ENCODE results near the gene TCF25. TPM values are rescaled to one million over a fixed set of nuclear protein-coding genes. Genes with fewer than 3 reads are reported as not detected.

Gene TCF25
- polyA plus RNA-seq, 1 experiment: 219 TPM

DNA sequence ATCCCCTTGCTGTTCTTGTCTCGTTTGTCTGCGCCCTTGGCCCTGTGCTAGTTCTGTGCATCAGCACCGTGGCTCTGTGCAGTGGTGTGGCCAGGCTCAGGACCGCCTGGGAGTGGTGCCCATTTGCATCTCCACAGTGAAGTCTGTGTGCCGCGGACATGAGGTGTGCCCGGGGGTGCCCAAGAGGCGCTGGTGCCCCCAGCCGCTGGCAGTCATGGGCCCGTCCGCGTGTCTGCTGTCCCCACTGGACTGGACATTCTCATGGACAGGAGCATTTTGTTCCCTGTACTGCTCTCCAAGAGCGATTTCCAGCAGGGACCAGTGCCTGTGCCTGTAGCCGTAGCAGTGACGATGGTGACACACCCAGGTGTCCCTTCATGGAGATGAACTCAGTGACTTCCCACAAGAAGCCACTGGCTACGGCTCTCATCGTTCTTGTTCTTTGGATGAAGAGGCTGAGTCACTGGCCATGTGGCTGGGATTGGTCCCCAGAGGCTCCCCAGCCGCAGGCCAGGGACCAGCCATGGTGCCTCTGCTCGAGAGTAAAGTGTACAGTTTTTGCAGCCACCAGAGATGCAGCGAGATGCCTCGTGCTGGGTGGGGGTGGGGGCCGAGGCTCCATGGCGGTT, 32.2 kb downstream of the TCF25 start:
- Histone ChIP-seq H3K36me3 (ENCODE audit: control insufficient read depth, insufficient read depth, low read length) (peaks cover 46% of the 10 kb centered on the region), H3K4me3 (ENCODE audit: low read depth, low read length) (no peak overlapping the region), H3K27me3 (ENCODE audit: control insufficient read depth, insufficient read depth, low read length) (no peaks in the 10 kb centered on the region)
- no peak for DNase-seq (ENCODE audit: low read depth)
- ChIA-PET POLR2A (no interaction called here), CTCF (interaction anchor here (1.2 kb wide), 1 partner anchor 13 kb away, joined by 6 read pairs; the partner anchor contains the start of gene MC1R)
- TF ChIP-seq, protein P1, sequence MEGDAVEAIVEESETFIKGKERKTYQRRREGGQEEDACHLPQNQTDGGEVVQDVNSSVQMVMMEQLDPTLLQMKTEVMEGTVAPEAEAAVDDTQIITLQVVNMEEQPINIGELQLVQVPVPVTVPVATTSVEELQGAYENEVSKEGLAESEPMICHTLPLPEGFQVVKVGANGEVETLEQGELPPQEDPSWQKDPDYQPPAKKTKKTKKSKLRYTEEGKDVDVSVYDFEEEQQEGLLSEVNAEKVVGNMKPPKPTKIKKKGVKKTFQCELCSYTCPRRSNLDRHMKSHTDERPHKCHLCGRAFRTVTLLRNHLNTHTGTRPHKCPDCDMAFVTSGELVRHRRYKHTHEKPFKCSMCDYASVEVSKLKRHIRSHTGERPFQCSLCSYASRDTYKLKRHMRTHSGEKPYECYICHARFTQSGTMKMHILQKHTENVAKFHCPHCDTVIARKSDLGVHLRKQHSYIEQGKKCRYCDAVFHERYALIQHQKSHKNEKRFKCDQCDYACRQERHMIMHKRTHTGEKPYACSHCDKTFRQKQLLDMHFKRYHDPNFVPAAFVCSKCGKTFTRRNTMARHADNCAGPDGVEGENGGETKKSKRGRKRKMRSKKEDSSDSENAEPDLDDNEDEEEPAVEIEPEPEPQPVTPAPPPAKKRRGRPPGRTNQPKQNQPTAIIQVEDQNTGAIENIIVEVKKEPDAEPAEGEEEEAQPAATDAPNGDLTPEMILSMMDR (IDR thresholded peaks at IDR 0.05; ENCODE audit: insufficient read depth, low read depth, low read length): no peak

DNA sequence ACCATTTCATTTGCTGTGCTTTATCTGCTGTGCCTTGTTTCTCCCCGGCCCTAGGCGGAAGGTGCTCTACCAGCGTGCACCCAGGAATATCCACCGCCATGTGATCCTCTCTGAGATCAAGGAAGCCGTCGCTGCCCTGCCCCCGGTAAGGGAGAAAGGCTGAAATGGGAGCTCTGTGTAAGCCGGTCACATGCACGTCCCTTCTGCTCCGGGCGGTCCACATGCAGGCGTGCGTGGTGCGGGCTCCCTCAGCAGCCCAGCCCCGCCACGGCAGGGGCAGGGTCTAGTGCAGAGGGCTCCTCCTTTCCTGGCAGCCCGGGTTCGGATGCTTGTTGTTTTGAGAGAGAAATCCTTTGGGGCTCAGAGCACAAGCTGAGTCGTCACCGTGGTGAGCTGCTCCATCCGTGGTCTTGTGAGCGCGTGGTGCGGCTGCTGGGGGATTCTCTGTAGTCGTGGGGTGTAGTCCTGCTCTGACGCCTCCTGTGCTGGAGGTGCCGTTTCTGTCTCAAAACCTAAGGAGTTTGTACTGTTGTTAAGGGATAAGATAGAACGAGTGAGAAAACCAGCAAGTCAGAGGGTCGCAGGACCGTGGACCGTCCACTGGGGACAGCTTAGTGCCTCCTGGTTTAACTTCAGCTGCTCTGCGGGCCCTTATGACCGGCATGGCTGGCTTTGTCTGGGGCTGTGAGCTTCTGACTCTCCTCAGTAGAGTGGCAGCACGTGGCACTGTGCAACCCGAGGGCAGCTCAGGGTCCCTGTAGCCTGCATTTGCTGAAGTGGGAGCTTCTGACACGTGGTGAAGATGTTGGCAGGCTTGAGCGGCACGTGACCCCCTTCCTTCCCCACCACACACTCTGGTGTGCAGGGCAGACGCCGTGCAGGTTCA, 33.0 kb downstream of the TCF25 start:
- ChIA-PET POLR2A (no interaction called here), CTCF (interaction anchor here (1.2 kb wide), 1 partner anchor 12 kb away, joined by 6 read pairs; the partner anchor contains the start of gene MC1R)
- TF ChIP-seq, protein P1 (IDR thresholded peaks at IDR 0.05; ENCODE audit: insufficient read depth, low read depth, low read length): no peak
- peaks cover 46% of the 10 kb centered on the region for H3K36me3 ChIP-seq (ENCODE audit: control insufficient read depth, insufficient read depth, low read length)
- DNase-seq (ENCODE audit: low read depth): no peak
- no peaks in the 10 kb centered on the region for H3K27me3 ChIP-seq (ENCODE audit: control insufficient read depth, insufficient read depth, low read length)
- no peak overlapping the region for H3K4me3 ChIP-seq (ENCODE audit: low read depth, low read length)

DNA sequence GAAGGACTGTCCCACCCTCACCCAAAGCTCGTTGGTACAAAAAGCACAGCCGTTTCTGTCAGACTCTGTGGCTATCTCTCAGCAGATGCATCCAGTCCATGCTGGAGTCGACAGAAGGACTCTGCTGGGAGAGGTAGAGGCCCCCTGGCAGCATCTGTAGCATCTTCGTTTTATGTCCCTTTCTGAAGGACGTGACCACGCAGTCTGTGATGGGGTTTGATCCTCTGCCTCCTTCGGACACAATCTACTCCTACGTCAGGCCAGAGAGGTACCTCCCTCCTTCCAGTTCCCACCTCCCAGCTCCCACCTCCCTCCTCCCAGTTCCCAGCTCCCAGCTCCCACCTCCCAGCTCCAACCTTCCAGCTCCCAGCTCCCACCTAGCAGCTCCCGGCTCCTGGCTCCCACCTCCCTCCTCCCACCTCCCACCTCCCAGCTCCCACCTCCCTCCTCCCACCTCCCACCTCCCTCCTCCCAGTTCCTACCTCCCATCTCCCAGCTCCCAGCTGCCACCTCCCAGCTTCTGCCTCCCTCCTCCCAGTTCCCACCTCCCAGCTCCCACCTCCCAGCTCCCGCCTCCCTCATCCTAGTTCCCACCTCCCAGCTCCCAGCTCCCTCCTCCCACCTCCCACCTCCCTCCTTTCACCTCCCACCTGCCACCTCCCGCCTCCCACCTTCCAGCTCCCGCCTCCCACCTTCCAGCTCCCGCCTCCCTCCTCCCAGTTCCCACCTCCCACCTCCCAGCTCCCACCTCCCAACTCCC, 33.8 kb downstream of the TCF25 start:
- no peak for DNase-seq (ENCODE audit: low read depth)
- no peak overlapping the region for H3K4me3 ChIP-seq (ENCODE audit: low read depth, low read length)
- H3K27me3 ChIP-seq (ENCODE audit: control insufficient read depth, insufficient read depth, low read length): no peaks in the 10 kb centered on the region
- H3K36me3 ChIP-seq (ENCODE audit: control insufficient read depth, insufficient read depth, low read length): peaks cover 48% of the 10 kb centered on the region
- TF ChIP-seq, protein P1 (IDR thresholded peaks at IDR 0.05; ENCODE audit: insufficient read depth, low read depth, low read length): no peak
- ChIA-PET CTCF (interaction anchor here (1.2 to 6.6 kb wide), 3 partner anchors 11 to 16 kb away, joined by 6 to 48 read pairs (median 6); partner anchors contain the start of genes MC1R and TUBB3), POLR2A (interaction anchor here (0.6 kb wide), 1 partner anchor 164 kb away, joined by 3 read pairs; no protein-coding TSS in a partner anchor)

DNA sequence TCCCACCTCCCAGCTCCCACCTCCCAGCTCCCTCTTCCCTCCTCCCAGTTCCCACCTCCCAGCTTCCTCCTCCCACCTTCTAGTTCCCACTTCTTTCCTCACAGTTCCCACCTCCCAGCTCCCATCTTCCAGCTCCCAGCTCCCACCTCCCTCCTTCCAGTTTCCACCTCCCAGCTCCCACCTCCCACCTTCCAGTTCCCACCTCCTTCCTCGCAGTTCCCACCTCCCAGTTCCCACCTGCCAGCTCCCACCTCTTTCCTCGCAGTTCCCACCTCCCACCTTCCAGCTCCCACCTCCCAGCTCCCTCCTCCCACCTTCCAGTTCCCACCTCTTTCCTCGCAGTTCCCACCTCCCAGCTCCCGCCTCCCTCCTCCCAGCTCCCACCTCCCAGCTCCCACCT, 34.8 kb downstream of the TCF25 start:
- TF ChIP-seq, protein P1 (IDR thresholded peaks at IDR 0.05; ENCODE audit: insufficient read depth, low read depth, low read length): no peak
- DNase-seq (ENCODE audit: low read depth): no peak
- POLR2A ChIA-PET: interaction anchor here (0.6 kb wide), 1 partner anchor 35 kb away, joined by 4 read pairs; the partner anchor contains the start of gene TCF25
- Histone ChIP-seq H3K36me3 (ENCODE audit: control insufficient read depth, insufficient read depth, low read length) (peaks cover 45% of the 10 kb centered on the region), H3K27me3 (ENCODE audit: control insufficient read depth, insufficient read depth, low read length) (no peaks in the 10 kb centered on the region), H3K4me3 (ENCODE audit: low read depth, low read length) (no peak overlapping the region)
- CTCF ChIA-PET: interaction anchor here (0.6 to 6.6 kb wide), 5 partner anchors 10 to 202 kb away, joined by 3 to 48 read pairs (median 6); partner anchors contain the start of genes MC1R and TUBB3
